K562 (cell line): ENCODE data around the gene FRMPD4. TPM values are rescaled to one million over a fixed set of nuclear protein-coding genes. Genes with fewer than 3 reads are reported as not detected.

Experiments used
- ATAC-seq: fragments of 200-7000 bp; cut with Tn5 transposase; 3 replicates; pipeline ENCODE4 v1.9.1; 2020; ENCODE audit warnings: moderate library complexity
- BruUV-seq: library from RNA; stranded (reverse); fragments of 400-500 nt; replicated peaks from 2 replicates; lab custom pipeline; 2021; lab: Mats Ljungman, UMichigan
- CTCF ChIA-PET: fragments of 300-600 bp; formaldehyde crosslinking; extraction: SDS; loops from one replicate; lab custom pipeline; 2021; ENCODE audit warnings: low intra/inter-chr PET ratio; lab: Yijun Ruan, JAX
- POLR2A ChIA-PET: fragments of 300-600, 350-650 bp; sonication (Branson Sonifier 250); formaldehyde crosslinking; extraction: SDS; loops from one replicate; lab custom pipeline; 2021; ENCODE audit warnings: antibody characterized with exemption, inconsistent platforms; lab: Yijun Ruan, JAX
- DNase-seq, 4 experiments: peaks; one replicate each; pipeline versions ENCODE4 v3.0.0 to v3.0.0-alpha.2; 2011 to 2018; ENCODE audit warnings: low spot score in 3 of 4, mixed read lengths in 3 of 4; ENCODE audit errors: extremely low read depth in 1 of 4
- FAIRE-seq: peaks from 2 replicates; lab custom pipeline; 2011; peaks lifted over from hg19 to GRCh38; lab: Jason Lieb, UNC
- H2AFZ ChIP-seq: 2 replicates; pipeline ENCODE4 v1.6.0; 2011; ENCODE audit warnings: low read depth, low read length, control low read depth, inconsistent platforms
- H3K27ac ChIP-seq: fragments of 200-600 bp; 3 replicates; pipeline ENCODE4 v1.8.0; 2011; ENCODE audit warnings: low read depth, mild to moderate bottlenecking, control low read depth, inconsistent platforms, low read length, moderate library complexity, mixed read lengths; ENCODE audit errors: extremely low read depth
- H3K27me3 ChIP-seq, 2 experiments: fragments of 300-600 bp in 1 of 2; 2 replicates in 1 of 2; 3 replicates in 1 of 2; pipeline versions ENCODE4 v1.6.0 to v1.8.0; 2011; ENCODE audit warnings: inconsistent platforms in 2 of 2, low read length in 2 of 2, mild to moderate bottlenecking in 1 of 2, mixed read lengths in 1 of 2, moderate library complexity in 1 of 2; ENCODE audit not compliant: control insufficient read depth in 2 of 2, insufficient read depth in 2 of 2
- H3K36me3 ChIP-seq: fragments of 300-600 bp; 3 replicates; pipeline ENCODE4 v1.8.0; 2011; ENCODE audit warnings: mild to moderate bottlenecking, low read length, inconsistent platforms; ENCODE audit not compliant: control insufficient read depth, insufficient read depth
- H3K4me1 ChIP-seq, 2 experiments: fragments of 200-600 bp in 1 of 2; replicated peaks in 1 of 2; 2 replicates in 1 of 2; 3 replicates in 1 of 2; pipeline versions ENCODE4 v1.5.1 to v1.8.0; 2011; ENCODE audit warnings: inconsistent platforms in 2 of 2, low read length in 2 of 2, mild to moderate bottlenecking in 1 of 2, mixed read lengths in 1 of 2, moderate library complexity in 1 of 2; ENCODE audit not compliant: control insufficient read depth in 2 of 2, insufficient read depth in 2 of 2
- H3K4me2 ChIP-seq: 2 replicates; pipeline ENCODE4 v1.6.1; 2011; ENCODE audit warnings: low read length, control low read depth, inconsistent platforms, mixed read lengths; ENCODE audit not compliant: insufficient read depth
- H3K4me3 ChIP-seq: fragments of 200-600 bp; sonication (generic), shearing (Covaris generic); 2 replicates; pipeline ENCODE4 v1.5.1; 2016; ENCODE audit warnings: control low read depth, inconsistent platforms
- H3K79me2 ChIP-seq: fragments of 200-600 bp; 3 replicates; pipeline ENCODE4 v1.8.0; 2011; ENCODE audit warnings: low read length, inconsistent platforms; ENCODE audit not compliant: control insufficient read depth, insufficient read depth
- H3K9ac ChIP-seq, 2 experiments: 2 replicates each; pipeline versions ENCODE4 v1.6.0 to v1.6.1; 2011; ENCODE audit warnings: low read depth in 2 of 2, low read length in 2 of 2, control low read depth in 1 of 2, inconsistent platforms in 1 of 2, mild to moderate bottlenecking in 1 of 2, mixed read lengths in 1 of 2; ENCODE audit not compliant: insufficient read depth in 1 of 2
- H3K9me1 ChIP-seq: one replicate; pipeline ENCODE4 v1.6.0; 2011; ENCODE audit warnings: inconsistent platforms, mild to moderate bottlenecking, low read length, moderate library complexity; ENCODE audit not compliant: control insufficient read depth, insufficient read depth
- H3K9me3 ChIP-seq: replicated peaks from 2 replicates; pipeline ENCODE4 v1.5.1; 2011; ENCODE audit warnings: low read depth, low read length, inconsistent platforms; ENCODE audit not compliant: control insufficient read depth, insufficient read depth
- H4K20me1 ChIP-seq: replicated peaks from 2 replicates; pipeline ENCODE4 v1.6.1; 2011; ENCODE audit warnings: low read length, inconsistent platforms, mixed read lengths; ENCODE audit not compliant: control insufficient read depth, insufficient read depth
- EGR1 ChIP-seq: fragments of 450-650 bp; conservative IDR thresholded peaks from 2 replicates; pipeline ENCODE4 v1.6.1; 2017; ENCODE audit warnings: mild to moderate bottlenecking
- ERF ChIP-seq: fragments of 450-650 bp; formaldehyde crosslinking; IDR thresholded peaks from 2 replicates; pipeline ENCODE4 v1.4.0; 2020; ENCODE audit warnings: mild to moderate bottlenecking, mixed read lengths
- HNRNPUL1 ChIP-seq: fragments of 200-400 bp; formaldehyde crosslinking; IDR thresholded peaks from 2 replicates; pipeline ENCODE4 v1.6.1; 2017; ENCODE audit warnings: low read length
- KDM1A ChIP-seq, 2 experiments: fragments of 450-650 bp; IDR thresholded peaks; 2 replicates each; pipeline ENCODE4 v1.6.1; 2016; ENCODE audit warnings: mild to moderate bottlenecking in 2 of 2
- RNF219 ChIP-seq: fragments of 250-450 bp; sonication (Bioruptor Pico); IDR thresholded peaks from 2 replicates; pipeline ENCODE4 v1.5.0; 2022; ENCODE audit warnings: mild to moderate bottlenecking
- SAFB2 ChIP-seq: fragments of 200-400 bp; formaldehyde crosslinking; IDR thresholded peaks from 2 replicates; pipeline ENCODE4 v1.6.1; 2018; ENCODE audit warnings: borderline replicate concordance, low read length, low read depth, moderate library complexity; ENCODE audit not compliant: severe bottlenecking
- SMARCA5 ChIP-seq: fragments of 450-650 bp; IDR thresholded peaks from 2 replicates; pipeline ENCODE4 v1.6.1; 2016
- SPI1 ChIP-seq: IDR thresholded peaks from 2 replicates; pipeline ENCODE4 v1.6.1; 2011; ENCODE audit warnings: low read depth, low read length, control low read depth, borderline replicate concordance
- SRSF3 ChIP-seq: fragments of 200-400 bp; formaldehyde crosslinking; IDR thresholded peaks from 2 replicates; pipeline ENCODE4 v1.6.1; 2016; ENCODE audit warnings: mild to moderate bottlenecking, low read length, moderate library complexity; ENCODE audit not compliant: insufficient read depth
- SRSF9 ChIP-seq: fragments of 200-400 bp; formaldehyde crosslinking; IDR thresholded peaks from 2 replicates; pipeline ENCODE4 v1.6.1; 2017; ENCODE audit warnings: low read depth, low read length, borderline replicate concordance
- TEAD4 ChIP-seq, 2 experiments: sonication (generic) in 1 of 2; formaldehyde crosslinking in 1 of 2; IDR thresholded peaks; 2 replicates each; pipeline versions ENCODE4 v1.6.1 to v1.8.0; 2012 to 2022; ENCODE audit warnings: borderline replicate concordance in 1 of 2, inconsistent platforms in 1 of 2, low read length in 1 of 2, mild to moderate bottlenecking in 1 of 2, missing genetic modification reagents in 1 of 2
- THAP7 ChIP-seq: fragments of 250-450 bp; sonication (Bioruptor Pico); IDR thresholded peaks from 2 replicates; pipeline ENCODE4 v1.5.0; 2021
- in situ Hi-C: fragments of 300-500 bp; cut with MboI; formaldehyde crosslinking; loops from 4 replicates; pipeline ENCODE4 v1.15.0; 2018; ENCODE audit warnings: inconsistent platforms, mixed read lengths
- intact Hi-C: fragments of 100-400 bp; cut with micrococcal nuclease; formaldehyde crosslinking; loops from 2 replicates; pipeline ENCODE4 v1.14.2; 2022
- polyA plus RNA-seq, 8 experiments: library from polyadenylated mRNA; depleted of rRNA in 4 of 8; stranded (reverse) in 5 of 8; unstranded in 3 of 8; fragments of >200 nt; fragmentation: Nextera tagmentation in 2 of 8; fragmentation: Illumina TruSeq in 1 of 8; extraction: Ambion mirVana in 2 of 8; extraction: Trizol in 1 of 8; gene quantifications; 2 replicates each; pipeline versions ENCODE4 v1.2.1 to v1.2.3, GENCODE V29; 2011 to 2014; ENCODE audit warnings: inconsistent platforms in 1 of 8, missing spikeins in 1 of 8
- total RNA-seq, 7 experiments: library from RNA; depleted of rRNA in 6 of 7; stranded (reverse); fragments of >200 nt in 6 of 7; fragmentation: Illumina TruSeq in 2 of 7; extraction: Trizol in 2 of 7; gene quantifications; 2 replicates each; pipeline versions ENCODE4 v1.2.1 to v1.2.3, GENCODE V29; 2011 to 2021; ENCODE audit warnings: low replicate concordance in 1 of 7

FRMPD4 gene
- total and polyA plus RNA-seq, 9 of the 15 experiments (the other 6 are each of a cell fraction or from before 2014, with no cell fraction given): not detected

- in situ Hi-C loops: no loop called here
- Histone ChIP-seq H3K4me2 (no peak overlapping the region), H3K4me3 (no peak overlapping the region), H3K9me1 (no peaks in the 10 kb centered on the region), H3K27me3 (no peaks in the 10 kb centered on the region), H3K36me3 (no peaks in the 10 kb centered on the region)
- ChIA-PET CTCF (no interaction called here), POLR2A (no interaction called here)
- no peak for DNase-seq
- FAIRE-seq: no peak
- TF ChIP-seq ERF (CRISPR knock-in tag) (no peak), SAFB2 (no peak), SPI1 (no peak), EGR1 (no peak), SRSF9 (no peak), HNRNPUL1 (no peak), KDM1A (IDR thresholded peaks at IDR 0.05) (no peak), SRSF3 (no peak), RNF219 (CRISPR knock-in tag) (no peak), TEAD4 (IDR thresholded peaks at IDR 0.05; ENCODE audit: low read length) (no peak), TEAD4 (CRISPR knock-in tag; IDR thresholded peaks at IDR 0.05; ENCODE audit: borderline replicate concordance) (no peak), SMARCA5 (no peak), THAP7 (CRISPR knock-in tag) (no peak)
- TF ChIP-seq, all 486 proteins: peak for 0
- no TSS peak for BruUV-seq
- Histone ChIP-seq H3K79me2 (no peaks in the 10 kb centered on the region), H3K27ac (no peak overlapping the region), H3K9ac (no peak overlapping the region), H2AFZ (no peak overlapping the region), H3K9me3 (no peaks in the 10 kb centered on the region), H4K20me1 (no peaks in the 10 kb centered on the region), H3K4me1 (no peaks in the 10 kb centered on the region)
- intact Hi-C loops: no loop called here
- no peak for ATAC-seq
Observed at GRCh38 chrX:12360986-12361598, 222.8 kb downstream of the FRMPD4 start.
